HG02943 (cell line): ENCODE results near the gene IL31.
"Not testable (repeated sequence)": the region's sequence is repeated elsewhere in the genome, so short reads cannot be mapped to it uniquely, and the experiment has no call there.

Experiments
- ATAC-seq: cut with Tn5 transposase; IDR thresholded peaks from one replicate; pipeline ENCODE4 v1.9.1; 2021; ENCODE audit warnings: mild to moderate bottlenecking, low read depth, moderate library complexity; ENCODE audit not compliant: unreplicated experiment

Gene IL31

GRCh38 chr12:122174155-122174845 lies at the start of gene IL31:
Gene IL31, minus strand, starts transcription at chr12:122174221. Its CDS starts 49 bp downstream, at chr12:122174172.
- ATAC-seq: no peak

- no peak for ATAC-seq
These were observed 42.4 kb upstream of the IL31 start for GRCh38 chr12:122216445-122216844.

GRCh38 chr12:122215771-122216170 lies 41.8 kb upstream of the IL31 start:
- ATAC-seq: no peak

GRCh38 chr12:122208073-122208820 lies 34.2 kb upstream of the IL31 start:
- no peak for ATAC-seq

GRCh38 chr12:122207391-122207790 lies 33.4 kb upstream of the IL31 start:
- no peak for ATAC-seq

GRCh38 chr12:122206976-122207375 lies 33.0 kb upstream of the IL31 start:
- ATAC-seq: no peak

GRCh38 chr12:122206111-122206881 lies 32.3 kb upstream of the IL31 start:
- no peak for ATAC-seq

GRCh38 chr12:122205053-122205925 lies 31.3 kb upstream of the IL31 start:
- no peak for ATAC-seq

- ATAC-seq: no peak
These were observed 30.4 kb upstream of the IL31 start for GRCh38 chr12:122204167-122205052.

GRCh38 chr12:122203301-122204166 lies 29.5 kb upstream of the IL31 start, which contains the start of gene B3GNT4:
Gene B3GNT4, plus strand, starts transcription at chr12:122203709. Its CDS starts 910 bp downstream, at chr12:122204619.
- no peak for ATAC-seq

- ATAC-seq: not testable (repeated sequence)
These were observed 28.8 kb upstream of the IL31 start for GRCh38 chr12:122202811-122203210.

GRCh38 chr12:122202017-122202416 lies 28.0 kb upstream of the IL31 start:
- no peak for ATAC-seq

- no peak for ATAC-seq
These were observed 27.4 kb upstream of the IL31 start for GRCh38 chr12:122201381-122201780.

- ATAC-seq: no peak
These were observed 26.6 kb upstream of the IL31 start for GRCh38 chr12:122200541-122201175.

- no peak for ATAC-seq
These were observed 25.7 kb upstream of the IL31 start for GRCh38 chr12:122199484-122200355.

- ATAC-seq: no peak
These were observed 23.6 kb upstream of the IL31 start for GRCh38 chr12:122197612-122197966.

- no peak for ATAC-seq
These were observed 21.4 kb upstream of the IL31 start for GRCh38 chr12:122195405-122195804.
